Amygdala (tissue), 56 donors: ENCODE results near the gene CENPP.

Experiments used
- DNase-seq, 56 donors: peaks; one replicate each; lab custom pipeline; 2025; lab: John Stamatoyannopoulos, UW

The CENPP gene

GRCh38 chr9:92647671-92648473 is 322.1 kb downstream of the CENPP start:
- peak in 1 of 56 donors; percentile 33 for DNase-seq

- DNase-seq, result no peak
These were observed 322.8 kb downstream of the CENPP start for GRCh38 chr9:92648474-92648971.

GRCh38 chr9:92649007-92649406 is 323.3 kb downstream of the CENPP start:
- no peak for DNase-seq

- DNase-seq, result no peak
These were observed 324.5 kb downstream of the CENPP start for GRCh38 chr9:92650296-92650695.

GRCh38 chr9:92650839-92651621 is 325.3 kb downstream of the CENPP start:
- peak in 2 of 56 donors; percentile 5 to 15 for DNase-seq

- DNase-seq, result no peak
These were observed 326.7 kb downstream of the CENPP start for GRCh38 chr9:92652461-92652860.

- peak in 2 of 56 donors; percentile 9 to 25 for DNase-seq
These were observed 328.9 kb downstream of the CENPP start for GRCh38 chr9:92654481-92655301.

GRCh38 chr9:92655366-92655765 is 329.6 kb downstream of the CENPP start:
- DNase-seq, result no peak

- no peak for DNase-seq
These were observed 330.3 kb downstream of the CENPP start for GRCh38 chr9:92655896-92656536.

GRCh38 chr9:92656537-92656925 is 330.8 kb downstream of the CENPP start:
- DNase-seq, result no peak

GRCh38 chr9:92657296-92658094 is 331.7 kb downstream of the CENPP start:
- DNase-seq, result no peak

- DNase-seq, result no peak
These were observed 332.4 kb downstream of the CENPP start for GRCh38 chr9:92658176-92658575.

- no peak for DNase-seq
These were observed 332.9 kb downstream of the CENPP start for GRCh38 chr9:92658611-92659010.

- peak in 1 of 56 donors; percentile 31 for DNase-seq
These were observed 333.8 kb downstream of the CENPP start for GRCh38 chr9:92659601-92660000.

- peak in 9 of 56 donors; percentile 9 to 41 (median 15) for DNase-seq
These were observed 334.5 kb downstream of the CENPP start for GRCh38 chr9:92660266-92660665.

GRCh38 chr9:92661127-92661526 is 335.4 kb downstream of the CENPP start:
- DNase-seq, result peak in 1 of 56 donors; percentile 25

GRCh38 chr9:92661743-92662142 is 336.0 kb downstream of the CENPP start:
- no peak for DNase-seq

- no peak for DNase-seq
These were observed 337.4 kb downstream of the CENPP start for GRCh38 chr9:92663126-92663525.

GRCh38 chr9:92663951-92664350 is 338.2 kb downstream of the CENPP start:
- no peak for DNase-seq
